ENCODE results near the gene MKNK2. TPM values are rescaled to one million over a fixed set of nuclear protein-coding genes. Genes with fewer than 3 reads are reported as not detected.

Gene MKNK2
- total RNA-seq, 1 experiment from 2014 or later, result 271 TPM

GRCh38 chr19:1998712-1999708 lies 52.0 kb downstream of the MKNK2 start:
- Histone ChIP-seq H2AFZ (ENCODE audit: low read depth, low read length, poor library complexity, severe bottlenecking) (no peak overlapping the region), H3K27ac (ENCODE audit: low read depth, low read length) (no peak overlapping the region), H3K9me3 (ENCODE audit: control insufficient read depth in 1 of 2, insufficient read depth in 1 of 2, low read depth in 1 of 2, low read length in 2 of 2) (peaks cover 0 to 4% of the 10 kb centered on the region in 2 experiments; a peak in 1 of 4 replicates), H3K4me3 (replicated peaks in 1 of 2; ENCODE audit: low read depth in 1 of 2, low read length in 2 of 2) (no peak overlapping the region), H3K36me3 (ENCODE audit: control insufficient read depth in 1 of 2, insufficient read depth in 2 of 2, low read length in 2 of 2) (peaks cover 9 to 14% of the 10 kb centered on the region in 2 experiments), H3K4me2 (ENCODE audit: low read length) (no peak overlapping the region), H3K4me1 (ENCODE audit: control insufficient read depth in 1 of 2, insufficient read depth in 2 of 2, low read length in 2 of 2) (no peaks in the 10 kb centered on the region), H4K20me1 (ENCODE audit: insufficient read depth) (no peaks in the 10 kb centered on the region), H3K27me3 (ENCODE audit: insufficient read depth, low read length) (no peaks in the 10 kb centered on the region), H3K79me2 (ENCODE audit: insufficient read depth, low read length) (no peaks in the 10 kb centered on the region), H3K9ac (ENCODE audit: low read length) (no peak overlapping the region), H3K9me2 (ENCODE audit: insufficient read depth) (no peaks in the 10 kb centered on the region)
- ChIA-PET RAD21 (ENCODE audit: low non-redundant PET in 1 of 2, low total read pairs in 2 of 2, uncharacterized antibody in 2 of 2, unreplicated experiment in 2 of 2) (no interaction called here), CTCF (no interaction called here), POLR2A (no interaction called here)
- no TSS peak for BruUV-seq (replicated peaks)
- DNase-seq (ENCODE audit: low read depth, low spot score), result no peak
- intact Hi-C loops (cut with micrococcal nuclease), result no loop called here
- TF ChIP-seq YY1 (IDR thresholded peaks at IDR 0.05; ENCODE audit: extremely low read depth, insufficient replicate concordance, low read depth, low read length) (no peak), FOSL1 (IDR thresholded peaks at IDR 0.05; ENCODE audit: low read depth) (no peak), EZH2 (IDR thresholded peaks at IDR 0.05) (no peak), REST (IDR thresholded peaks at IDR 0.05; ENCODE audit: low read depth) (no peak), EZH2phosphoT487 (IDR thresholded peaks at IDR 0.05; ENCODE audit: borderline replicate concordance) (no peak), MAX (IDR thresholded peaks at IDR 0.05) (no peak), POLR2AphosphoS5 (IDR thresholded peaks at IDR 0.05; ENCODE audit: low read depth, low read length) (no peak), JUND (IDR thresholded peaks at IDR 0.05) (no peak), SRF (IDR thresholded peaks at IDR 0.05; ENCODE audit: low read depth) (no peak), ZFX (IDR thresholded peaks at IDR 0.05) (no peak), SIN3A (IDR thresholded peaks at IDR 0.05; ENCODE audit: low read depth) (no peak), EGR1 (IDR thresholded peaks at IDR 0.05; ENCODE audit: low read depth) (no peak), ZNF274 (IDR thresholded peaks at IDR 0.05; ENCODE audit: low read depth, low read length) (no peak), TCF7L2 (IDR thresholded peaks at IDR 0.05; ENCODE audit: borderline replicate concordance, extremely low read depth, insufficient read depth, insufficient read length) (no peak), POLR2A (IDR thresholded peaks at IDR 0.05; ENCODE audit: borderline replicate concordance, extremely low read depth, insufficient read depth, insufficient read length) (no peak)
- TF ChIP-seq, protein P1, sequence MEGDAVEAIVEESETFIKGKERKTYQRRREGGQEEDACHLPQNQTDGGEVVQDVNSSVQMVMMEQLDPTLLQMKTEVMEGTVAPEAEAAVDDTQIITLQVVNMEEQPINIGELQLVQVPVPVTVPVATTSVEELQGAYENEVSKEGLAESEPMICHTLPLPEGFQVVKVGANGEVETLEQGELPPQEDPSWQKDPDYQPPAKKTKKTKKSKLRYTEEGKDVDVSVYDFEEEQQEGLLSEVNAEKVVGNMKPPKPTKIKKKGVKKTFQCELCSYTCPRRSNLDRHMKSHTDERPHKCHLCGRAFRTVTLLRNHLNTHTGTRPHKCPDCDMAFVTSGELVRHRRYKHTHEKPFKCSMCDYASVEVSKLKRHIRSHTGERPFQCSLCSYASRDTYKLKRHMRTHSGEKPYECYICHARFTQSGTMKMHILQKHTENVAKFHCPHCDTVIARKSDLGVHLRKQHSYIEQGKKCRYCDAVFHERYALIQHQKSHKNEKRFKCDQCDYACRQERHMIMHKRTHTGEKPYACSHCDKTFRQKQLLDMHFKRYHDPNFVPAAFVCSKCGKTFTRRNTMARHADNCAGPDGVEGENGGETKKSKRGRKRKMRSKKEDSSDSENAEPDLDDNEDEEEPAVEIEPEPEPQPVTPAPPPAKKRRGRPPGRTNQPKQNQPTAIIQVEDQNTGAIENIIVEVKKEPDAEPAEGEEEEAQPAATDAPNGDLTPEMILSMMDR (IDR thresholded peaks at IDR 0.05 in 2 of 3, conservative IDR thresholded peaks at IDR 0.05 in 1 of 3; ENCODE audit: borderline replicate concordance in 1 of 3, insufficient read depth in 1 of 3, low read depth in 2 of 3, low read length in 2 of 3), result no peak
- TF ChIP-seq, protein P2, sequence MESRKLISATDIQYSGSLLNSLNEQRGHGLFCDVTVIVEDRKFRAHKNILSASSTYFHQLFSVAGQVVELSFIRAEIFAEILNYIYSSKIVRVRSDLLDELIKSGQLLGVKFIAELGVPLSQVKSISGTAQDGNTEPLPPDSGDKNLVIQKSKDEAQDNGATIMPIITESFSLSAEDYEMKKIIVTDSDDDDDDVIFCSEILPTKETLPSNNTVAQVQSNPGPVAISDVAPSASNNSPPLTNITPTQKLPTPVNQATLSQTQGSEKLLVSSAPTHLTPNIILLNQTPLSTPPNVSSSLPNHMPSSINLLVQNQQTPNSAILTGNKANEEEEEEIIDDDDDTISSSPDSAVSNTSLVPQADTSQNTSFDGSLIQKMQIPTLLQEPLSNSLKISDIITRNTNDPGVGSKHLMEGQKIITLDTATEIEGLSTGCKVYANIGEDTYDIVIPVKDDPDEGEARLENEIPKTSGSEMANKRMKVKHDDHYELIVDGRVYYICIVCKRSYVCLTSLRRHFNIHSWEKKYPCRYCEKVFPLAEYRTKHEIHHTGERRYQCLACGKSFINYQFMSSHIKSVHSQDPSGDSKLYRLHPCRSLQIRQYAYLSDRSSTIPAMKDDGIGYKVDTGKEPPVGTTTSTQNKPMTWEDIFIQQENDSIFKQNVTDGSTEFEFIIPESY (IDR thresholded peaks at IDR 0.05; ENCODE audit: extremely low read depth, insufficient replicate concordance, low read length), result no peak
- TF ChIP-seq, protein P3, sequence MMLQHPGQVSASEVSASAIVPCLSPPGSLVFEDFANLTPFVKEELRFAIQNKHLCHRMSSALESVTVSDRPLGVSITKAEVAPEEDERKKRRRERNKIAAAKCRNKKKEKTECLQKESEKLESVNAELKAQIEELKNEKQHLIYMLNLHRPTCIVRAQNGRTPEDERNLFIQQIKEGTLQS (IDR thresholded peaks at IDR 0.05), result no peak
- peak; percentile 15; the same call in 1 of the 2 replicates for ATAC-seq
